Keratinocyte (primary cell): ENCODE results near the gene SLC51A.

Source experiments
- CTCF ChIP-seq, 3 experiments: IDR thresholded peaks in 1 of 3; conservative IDR thresholded peaks in 1 of 3; optimal IDR thresholded peaks in 1 of 3; 2 replicates in 2 of 3; 3 replicates in 1 of 3; pipeline versions ENCODE3 to v1.5.1; 2011; ENCODE audit warnings: low read length in 3 of 3, mild to moderate bottlenecking in 3 of 3, moderate library complexity in 2 of 3, control low read depth in 1 of 3, inconsistent platforms in 1 of 3; ENCODE audit not compliant: insufficient read depth in 2 of 3; ENCODE audit errors: extremely low read depth in 1 of 3
- EZH2 ChIP-seq: IDR thresholded peaks from one replicate; pipeline ENCODE4 v1.6.1; 2012; ENCODE audit warnings: inconsistent platforms, mild to moderate bottlenecking, low read length, moderate library complexity

GRCh38 chr3:196240424-196240823 is 24.1 kb downstream of the SLC51A start:
- no peak for TF ChIP-seq CTCF (optimal IDR thresholded peaks at IDR 0.05 in 1 of 3, IDR thresholded peaks at IDR 0.05 in 1 of 3, conservative IDR thresholded peaks at IDR 0.05 in 1 of 3; ENCODE audit: extremely low read depth in 1 of 3, insufficient read depth in 2 of 3, low read length in 3 of 3)
- TF ChIP-seq EZH2, result no peak
